Measurements from ENCODE around the gene CST5.
"Not testable (repeated sequence)": the region's sequence is repeated elsewhere in the genome, so short reads cannot be mapped to it uniquely, and the experiment has no call there.

CST5 gene

GRCh38 chr20:23917024-23917725, 37.6 kb upstream of the CST5 start:
- Histone ChIP-seq H3K36me3 (ENCODE audit: insufficient read depth, low read length) (no peaks in the 10 kb centered on the region), H3K9ac (ENCODE audit: low read depth, low read length) (no peak overlapping the region), H3K4me1 (ENCODE audit: insufficient read depth, low read length) (0 out of 2 replicates have a peak, but pooled peaks cover 6% of the 10 kb centered on the region), H3K9me3 (ENCODE audit: control insufficient read depth, insufficient read depth, low read length) (no peaks in the 10 kb centered on the region)

GRCh38 chr20:23915844-23916243, 36.3 kb upstream of the CST5 start:
- Histone ChIP-seq H3K9me3 (ENCODE audit: control insufficient read depth, insufficient read depth, low read length) (no peaks in the 10 kb centered on the region), H3K9ac (ENCODE audit: low read depth, low read length) (no peak overlapping the region), H3K4me1 (ENCODE audit: insufficient read depth, low read length) (0 out of 2 replicates have a peak, but pooled peaks cover 6% of the 10 kb centered on the region), H3K36me3 (ENCODE audit: insufficient read depth, low read length) (no peaks in the 10 kb centered on the region)

- H3K4me1 ChIP-seq (ENCODE audit: insufficient read depth, low read length); H3K9me3 ChIP-seq (ENCODE audit: control insufficient read depth, insufficient read depth, low read length); H3K9ac ChIP-seq (ENCODE audit: low read depth, low read length); H3K36me3 ChIP-seq (ENCODE audit: insufficient read depth, low read length): not testable (repeated sequence)
Observed at GRCh38 chr20:23914469-23914868, 34.9 kb upstream of the CST5 start.

- Histone ChIP-seq H3K9ac (ENCODE audit: low read depth, low read length) (no peak overlapping the region), H3K36me3 (ENCODE audit: insufficient read depth, low read length) (no peaks in the 10 kb centered on the region), H3K4me1 (ENCODE audit: insufficient read depth, low read length) (no peaks in the 10 kb centered on the region), H3K9me3 (ENCODE audit: control insufficient read depth, insufficient read depth, low read length) (no peaks in the 10 kb centered on the region)
Observed at GRCh38 chr20:23910210-23910609, 30.7 kb upstream of the CST5 start.

GRCh38 chr20:23909390-23909789, 29.8 kb upstream of the CST5 start:
- Histone ChIP-seq H3K9ac (ENCODE audit: low read depth, low read length) (no peak overlapping the region), H3K9me3 (ENCODE audit: control insufficient read depth, insufficient read depth, low read length) (no peaks in the 10 kb centered on the region), H3K4me1 (ENCODE audit: insufficient read depth, low read length) (no peaks in the 10 kb centered on the region), H3K36me3 (ENCODE audit: insufficient read depth, low read length) (no peaks in the 10 kb centered on the region)

GRCh38 chr20:23907579-23907978, 28.0 kb upstream of the CST5 start:
- Histone ChIP-seq H3K36me3 (ENCODE audit: insufficient read depth, low read length) (no peaks in the 10 kb centered on the region), H3K9ac (ENCODE audit: low read depth, low read length) (no peak overlapping the region), H3K9me3 (ENCODE audit: control insufficient read depth, insufficient read depth, low read length) (no peaks in the 10 kb centered on the region), H3K4me1 (ENCODE audit: insufficient read depth, low read length) (no peaks in the 10 kb centered on the region)

GRCh38 chr20:23902396-23902795, 22.8 kb upstream of the CST5 start:
- peak overlapping the region; percentile 58; the same call in 1 of the 2 replicates for H3K9ac ChIP-seq (ENCODE audit: low read depth, low read length)
- H3K36me3 ChIP-seq (ENCODE audit: insufficient read depth, low read length); H3K9me3 ChIP-seq (ENCODE audit: control insufficient read depth, insufficient read depth, low read length); H3K4me1 ChIP-seq (ENCODE audit: insufficient read depth, low read length): not testable (repeated sequence)

GRCh38 chr20:23890867-23891266, 11.3 kb upstream of the CST5 start:
- H3K4me1 ChIP-seq (ENCODE audit: insufficient read depth, low read length); H3K9me3 ChIP-seq (ENCODE audit: control insufficient read depth, insufficient read depth, low read length); H3K36me3 ChIP-seq (ENCODE audit: insufficient read depth, low read length); H3K9ac ChIP-seq (ENCODE audit: low read depth, low read length): not testable (repeated sequence)

- Histone ChIP-seq H3K9me3 (ENCODE audit: control insufficient read depth, insufficient read depth, low read length) (no peaks in the 10 kb centered on the region), H3K36me3 (ENCODE audit: insufficient read depth, low read length) (no peaks in the 10 kb centered on the region), H3K9ac (ENCODE audit: low read depth, low read length) (no peak overlapping the region), H3K4me1 (ENCODE audit: insufficient read depth, low read length) (no peaks in the 10 kb centered on the region)
Observed at GRCh38 chr20:23889775-23890187, 10.2 kb upstream of the CST5 start.

GRCh38 chr20:23887856-23888255, 8.3 kb upstream of the CST5 start:
- Histone ChIP-seq H3K36me3 (ENCODE audit: insufficient read depth, low read length) (no peaks in the 10 kb centered on the region), H3K4me1 (ENCODE audit: insufficient read depth, low read length) (no peaks in the 10 kb centered on the region), H3K9me3 (ENCODE audit: control insufficient read depth, insufficient read depth, low read length) (no peaks in the 10 kb centered on the region), H3K9ac (ENCODE audit: low read depth, low read length) (no peak overlapping the region)

- no peaks in the 10 kb centered on the region for H3K9me3 ChIP-seq (ENCODE audit: control insufficient read depth, insufficient read depth, low read length)
- H3K36me3 ChIP-seq (ENCODE audit: insufficient read depth, low read length) = no peaks in the 10 kb centered on the region
- H3K9ac ChIP-seq (ENCODE audit: low read depth, low read length) = no peak overlapping the region
- H3K4me1 ChIP-seq (ENCODE audit: insufficient read depth, low read length) = no peaks in the 10 kb centered on the region
Observed at GRCh38 chr20:23884771-23885162, 5.2 kb upstream of the CST5 start.

- H3K36me3 ChIP-seq (ENCODE audit: insufficient read depth, low read length) = no peaks in the 10 kb centered on the region
- no peaks in the 10 kb centered on the region for H3K9me3 ChIP-seq (ENCODE audit: control insufficient read depth, insufficient read depth, low read length)
- no peak overlapping the region for H3K9ac ChIP-seq (ENCODE audit: low read depth, low read length)
- no peaks in the 10 kb centered on the region for H3K4me1 ChIP-seq (ENCODE audit: insufficient read depth, low read length)
Observed at GRCh38 chr20:23884136-23884770, 4.7 kb upstream of the CST5 start.

- H3K36me3 ChIP-seq (ENCODE audit: insufficient read depth, low read length) = no peaks in the 10 kb centered on the region
- H3K9me3 ChIP-seq (ENCODE audit: control insufficient read depth, insufficient read depth, low read length) = no peaks in the 10 kb centered on the region
- no peak overlapping the region for H3K9ac ChIP-seq (ENCODE audit: low read depth, low read length)
- no peaks in the 10 kb centered on the region for H3K4me1 ChIP-seq (ENCODE audit: insufficient read depth, low read length)
Observed at GRCh38 chr20:23881371-23881770, 1.8 kb upstream of the CST5 start.

GRCh38 chr20:23880417-23880816, 869 bp upstream of the CST5 start:
- H3K9ac ChIP-seq (ENCODE audit: low read depth, low read length) = no peak overlapping the region
- H3K4me1 ChIP-seq (ENCODE audit: insufficient read depth, low read length) = no peaks in the 10 kb centered on the region
- H3K9me3 ChIP-seq (ENCODE audit: control insufficient read depth, insufficient read depth, low read length) = no peaks in the 10 kb centered on the region
- H3K36me3 ChIP-seq (ENCODE audit: insufficient read depth, low read length) = no peaks in the 10 kb centered on the region

GRCh38 chr20:23879811-23880374, 345 bp upstream of the CST5 start:
- no peaks in the 10 kb centered on the region for H3K9me3 ChIP-seq (ENCODE audit: control insufficient read depth, insufficient read depth, low read length)
- no peak overlapping the region for H3K9ac ChIP-seq (ENCODE audit: low read depth, low read length)
- no peaks in the 10 kb centered on the region for H3K36me3 ChIP-seq (ENCODE audit: insufficient read depth, low read length)
- no peaks in the 10 kb centered on the region for H3K4me1 ChIP-seq (ENCODE audit: insufficient read depth, low read length)
